Stomach (tissue), 4 donors: ENCODE results near the gene GALP.

ENCODE experiments used
- EP300 ChIP-seq: sonication (generic); formaldehyde crosslinking; IDR thresholded peaks from one replicate; pipeline ENCODE4 v1.6.1; 2017; ENCODE audit warnings: antibody characterized with exemption
- POLR2A ChIP-seq, 4 donors: fragments of 450-650 bp; IDR thresholded peaks; one replicate each; pipeline ENCODE4 v1.6.1; 2016; ENCODE audit warnings: antibody characterized with exemption in 4 of 4, control low read depth in 2 of 4, mild to moderate bottlenecking in 1 of 4, moderate library complexity in 1 of 4
- TF ChIP-seq, protein P1 (sequence below), 7 experiments: fragments of 450-650 bp in 4 of 7; fragments of 200-600 bp in 3 of 7; sonication (generic) in 3 of 7; IDR thresholded peaks; one replicate each; pipeline ENCODE4 v1.5.1; 2016 to 2019; ENCODE audit warnings: antibody characterized with exemption in 7 of 7, control low read depth in 2 of 7, mild to moderate bottlenecking in 1 of 7

DNA sequence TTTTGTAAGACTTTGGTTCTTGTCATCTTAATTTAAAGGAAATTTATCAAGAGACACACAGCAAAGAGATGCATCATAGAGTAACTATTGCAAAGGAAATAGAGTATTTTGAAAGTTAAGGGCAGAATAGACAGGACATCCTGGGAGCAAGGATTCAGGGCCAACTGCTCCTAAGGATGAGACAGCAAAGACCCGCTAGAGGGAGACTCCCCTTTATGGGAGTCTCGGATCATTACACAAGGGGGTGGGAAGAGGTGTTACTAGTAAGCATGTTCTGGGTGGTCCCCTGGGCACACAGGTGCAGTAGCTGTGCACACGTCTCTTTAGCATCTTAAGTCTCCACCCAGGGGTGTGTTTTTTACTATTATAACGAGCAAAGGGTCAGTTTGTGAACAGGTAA, 35.9 kb downstream of the GALP start:
- TF ChIP-seq, protein P1, sequence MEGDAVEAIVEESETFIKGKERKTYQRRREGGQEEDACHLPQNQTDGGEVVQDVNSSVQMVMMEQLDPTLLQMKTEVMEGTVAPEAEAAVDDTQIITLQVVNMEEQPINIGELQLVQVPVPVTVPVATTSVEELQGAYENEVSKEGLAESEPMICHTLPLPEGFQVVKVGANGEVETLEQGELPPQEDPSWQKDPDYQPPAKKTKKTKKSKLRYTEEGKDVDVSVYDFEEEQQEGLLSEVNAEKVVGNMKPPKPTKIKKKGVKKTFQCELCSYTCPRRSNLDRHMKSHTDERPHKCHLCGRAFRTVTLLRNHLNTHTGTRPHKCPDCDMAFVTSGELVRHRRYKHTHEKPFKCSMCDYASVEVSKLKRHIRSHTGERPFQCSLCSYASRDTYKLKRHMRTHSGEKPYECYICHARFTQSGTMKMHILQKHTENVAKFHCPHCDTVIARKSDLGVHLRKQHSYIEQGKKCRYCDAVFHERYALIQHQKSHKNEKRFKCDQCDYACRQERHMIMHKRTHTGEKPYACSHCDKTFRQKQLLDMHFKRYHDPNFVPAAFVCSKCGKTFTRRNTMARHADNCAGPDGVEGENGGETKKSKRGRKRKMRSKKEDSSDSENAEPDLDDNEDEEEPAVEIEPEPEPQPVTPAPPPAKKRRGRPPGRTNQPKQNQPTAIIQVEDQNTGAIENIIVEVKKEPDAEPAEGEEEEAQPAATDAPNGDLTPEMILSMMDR (IDR thresholded peaks at IDR 0.05), result no peak
- no peak for TF ChIP-seq EP300
- TF ChIP-seq POLR2A (IDR thresholded peaks at IDR 0.05), result no peak
